OCI-LY3 (cell line): ENCODE results near the gene ARHGAP24.

ENCODE experiments used
- H2AFZ ChIP-seq: fragments of 200-600, 300-600 bp; shearing (Covaris generic); 2 replicates; pipeline ENCODE4 v1.6.0; 2014; ENCODE audit warnings: antibody characterized with exemption, low read depth, low read length
- H3K27ac ChIP-seq: fragments of 200-600, 300-600 bp; sonication (generic); 2 replicates; pipeline ENCODE4 v1.5.1; 2014; ENCODE audit warnings: mild to moderate bottlenecking, low read length, moderate library complexity, mixed read lengths
- H3K27me3 ChIP-seq: fragments of 200-600, 300-600 bp; sonication (generic); 2 replicates; pipeline ENCODE4 v1.6.1; 2014; ENCODE audit warnings: low read depth, low read length, mixed read lengths
- H3K36me3 ChIP-seq: fragments of 200-600, 300-600 bp; sonication (generic); replicated peaks from 2 replicates; pipeline ENCODE3; 2014; ENCODE audit warnings: low read depth, low read length, mixed read lengths
- H3K4me1 ChIP-seq: fragments of 300-600, 200-600 bp; sonication (generic); 2 replicates; pipeline ENCODE4 v1.6.1; 2014; ENCODE audit warnings: low read length, mixed read lengths
- H3K4me2 ChIP-seq: fragments of 200-600, 300-600 bp; sonication (generic); 2 replicates; pipeline ENCODE4 v1.6.1; 2014; ENCODE audit warnings: low read length, mixed read lengths
- H3K4me3 ChIP-seq: fragments of 300-600, 200-600 bp; sonication (generic); 2 replicates; pipeline ENCODE4 v1.5.1; 2014; ENCODE audit warnings: antibody characterized with exemption, mild to moderate bottlenecking, low read length, moderate library complexity
- H3K79me2 ChIP-seq: fragments of 300-600, 200-600 bp; shearing (Covaris generic); 2 replicates; pipeline ENCODE4 v1.6.1; 2014; ENCODE audit warnings: mild to moderate bottlenecking, low read length, mixed read lengths
- H3K9ac ChIP-seq: fragments of 300-600, 200-600 bp; shearing (Covaris generic); 2 replicates; pipeline ENCODE4 v1.6.0; 2014; ENCODE audit warnings: mild to moderate bottlenecking, low read length, moderate library complexity
- H3K9me3 ChIP-seq: fragments of 200-600, 300-600 bp; shearing (Covaris generic); 2 replicates; pipeline ENCODE4 v1.6.1; 2014; ENCODE audit warnings: low read length, mixed read lengths; ENCODE audit not compliant: insufficient read depth
- H4K20me1 ChIP-seq: fragments of 200-600, 300-600 bp; sonication (generic); 2 replicates; pipeline ENCODE4 v1.6.1; 2016; ENCODE audit warnings: low read length, mixed read lengths; ENCODE audit not compliant: insufficient read depth
- CTCF ChIP-seq: fragments of 200-600, 300-600 bp; sonication (generic); IDR thresholded peaks from 2 replicates; pipeline ENCODE4 v1.5.1; 2014; ENCODE audit warnings: antibody characterized with exemption, low read length, low read depth
- EZH2phosphoT487 ChIP-seq: fragments of 200-600 bp; shearing (Covaris generic); IDR thresholded peaks from 2 replicates; pipeline ENCODE4 v1.6.1; 2018; ENCODE audit warnings: antibody characterized with exemption, mixed run types, low read depth

Gene ARHGAP24

GRCh38 chr4:85738721-85739120, 263.8 kb downstream of the ARHGAP24 start:
- H3K4me3 ChIP-seq = no peak overlapping the region
- H2AFZ ChIP-seq = no peak overlapping the region
- H3K4me2 ChIP-seq = no peak overlapping the region
- H3K36me3 ChIP-seq = peaks cover 22% of the 10 kb centered on the region
- no peak for TF ChIP-seq CTCF
- TF ChIP-seq EZH2phosphoT487 = no peak
- no peaks in the 10 kb centered on the region for H3K9me3 ChIP-seq
- no peak overlapping the region for H3K9ac ChIP-seq
- H3K4me1 ChIP-seq = peaks cover 72% of the 10 kb centered on the region
- H4K20me1 ChIP-seq = no peaks in the 10 kb centered on the region
- H3K27ac ChIP-seq = no peak overlapping the region
- H3K79me2 ChIP-seq = peaks cover 78% of the 10 kb centered on the region
- no peaks in the 10 kb centered on the region for H3K27me3 ChIP-seq

GRCh38 chr4:85740431-85740861, 265.5 kb downstream of the ARHGAP24 start:
- no peaks in the 10 kb centered on the region for H3K9me3 ChIP-seq
- H3K4me2 ChIP-seq = peak overlapping the region; percentile 42
- no peak overlapping the region for H2AFZ ChIP-seq
- H3K9ac ChIP-seq = no peak overlapping the region
- peaks cover 18% of the 10 kb centered on the region for H3K36me3 ChIP-seq
- H3K79me2 ChIP-seq = peaks cover 64% of the 10 kb centered on the region
- H3K27me3 ChIP-seq = no peaks in the 10 kb centered on the region
- H3K4me1 ChIP-seq = peaks cover 68% of the 10 kb centered on the region
- TF ChIP-seq EZH2phosphoT487 = no peak
- no peak for TF ChIP-seq CTCF
- no peak overlapping the region for H3K4me3 ChIP-seq
- H3K27ac ChIP-seq = no peak overlapping the region; the same call in 1 of the 2 replicates
- H4K20me1 ChIP-seq = no peaks in the 10 kb centered on the region

DNA sequence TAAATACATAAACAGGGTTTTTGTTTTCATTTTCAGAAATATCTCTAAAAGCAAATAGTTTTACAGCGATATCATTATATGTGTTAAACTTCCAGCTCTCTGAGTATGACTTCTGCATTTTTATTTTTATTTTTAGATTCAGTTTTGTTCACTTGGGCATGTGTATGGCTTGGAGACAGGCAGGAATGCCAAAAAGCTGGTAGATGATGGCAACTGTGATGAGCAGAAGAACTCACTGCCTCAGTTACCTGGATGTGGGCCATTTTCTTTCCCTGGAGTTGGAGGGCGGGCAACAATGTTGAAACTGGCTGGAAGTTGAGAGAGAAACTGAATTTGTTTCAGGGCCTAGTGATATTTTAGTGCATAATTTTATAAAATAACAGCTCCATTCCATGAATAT, 266.4 kb downstream of the ARHGAP24 start:
- TF ChIP-seq CTCF (no peak), EZH2phosphoT487 (no peak)
- H3K4me1 ChIP-seq = peaks cover 76% of the 10 kb centered on the region
- H3K4me3 ChIP-seq = 0 out of 2 replicates have a peak overlapping the region, but pooled peaks have one; percentile 2
- H3K79me2 ChIP-seq = peaks cover 64% of the 10 kb centered on the region
- no peaks in the 10 kb centered on the region for H3K27me3 ChIP-seq
- H2AFZ ChIP-seq = no peak overlapping the region
- H4K20me1 ChIP-seq = no peaks in the 10 kb centered on the region
- H3K27ac ChIP-seq = peak overlapping the region; percentile 12; the same call in 1 of the 2 replicates
- H3K9ac ChIP-seq = peak overlapping the region; percentile 26; the same call in 1 of the 2 replicates
- H3K36me3 ChIP-seq = peaks cover 14% of the 10 kb centered on the region
- no peaks in the 10 kb centered on the region for H3K9me3 ChIP-seq
- H3K4me2 ChIP-seq = peak overlapping the region; percentile 42

GRCh38 chr4:85741921-85742591, 267.1 kb downstream of the ARHGAP24 start:
- peaks cover 10% of the 10 kb centered on the region for H3K36me3 ChIP-seq
- H3K4me2 ChIP-seq = no peak overlapping the region; the same call in 1 of the 2 replicates
- no peak overlapping the region for H2AFZ ChIP-seq
- no peak overlapping the region for H3K4me3 ChIP-seq
- TF ChIP-seq EZH2phosphoT487 (no peak), CTCF (no peak)
- peaks cover 64% of the 10 kb centered on the region for H3K79me2 ChIP-seq
- no peak overlapping the region for H3K9ac ChIP-seq
- no peaks in the 10 kb centered on the region for H3K9me3 ChIP-seq
- H4K20me1 ChIP-seq = no peaks in the 10 kb centered on the region
- no peak overlapping the region for H3K27ac ChIP-seq
- peaks cover 79% of the 10 kb centered on the region for H3K4me1 ChIP-seq
- H3K27me3 ChIP-seq = no peaks in the 10 kb centered on the region
